ENCODE results near the gene MOGAT1.
"Not testable (repeated sequence)": the region's sequence is repeated elsewhere in the genome, so short reads cannot be mapped to it uniquely, and the experiment has no call there.

Gene MOGAT1

GRCh38 chr2:222743251-222743812 lies 71.9 kb downstream of the MOGAT1 start:
- DNase-seq (ENCODE audit: low read depth, low spot score): no peak

GRCh38 chr2:222745836-222746559 lies 74.5 kb downstream of the MOGAT1 start:
- no peak for DNase-seq (ENCODE audit: low read depth, low spot score)

- DNase-seq (ENCODE audit: low read depth, low spot score): no peak
These were observed 76.2 kb downstream of the MOGAT1 start for GRCh38 chr2:222747526-222748160.

- DNase-seq (ENCODE audit: low read depth, low spot score): no peak
These were observed 79.1 kb downstream of the MOGAT1 start for GRCh38 chr2:222750533-222750932.

- DNase-seq (ENCODE audit: low read depth, low spot score): no peak
These were observed 79.8 kb downstream of the MOGAT1 start for GRCh38 chr2:222751238-222751637.

- no peak for DNase-seq (ENCODE audit: low read depth, low spot score)
These were observed 80.6 kb downstream of the MOGAT1 start for GRCh38 chr2:222751821-222752719.

- no peak for DNase-seq (ENCODE audit: low read depth, low spot score)
These were observed 81.3 kb downstream of the MOGAT1 start for GRCh38 chr2:222752746-222753145.

GRCh38 chr2:222753251-222753824 lies 81.9 kb downstream of the MOGAT1 start:
- DNase-seq (ENCODE audit: low read depth, low spot score): no peak

- no peak for DNase-seq (ENCODE audit: low read depth, low spot score)
These were observed 83.0 kb downstream of the MOGAT1 start for GRCh38 chr2:222754324-222754930.

- not testable (repeated sequence) for DNase-seq (ENCODE audit: low read depth, low spot score)
These were observed 84.1 kb downstream of the MOGAT1 start for GRCh38 chr2:222755593-222755992.

- no peak for DNase-seq (ENCODE audit: low read depth, low spot score)
These were observed 84.9 kb downstream of the MOGAT1 start for GRCh38 chr2:222756362-222756831.

GRCh38 chr2:222756951-222757650 lies 85.6 kb downstream of the MOGAT1 start:
- no peak for DNase-seq (ENCODE audit: low read depth, low spot score)
